ENCODE data around the gene PTGES.

The PTGES gene

GRCh38 chr9:129726322-129727160, 26.3 kb downstream of the PTGES start:
- H3K4me3 ChIP-seq (ENCODE audit: low read depth, low read length) = no peak overlapping the region
- TF ChIP-seq, protein P1, sequence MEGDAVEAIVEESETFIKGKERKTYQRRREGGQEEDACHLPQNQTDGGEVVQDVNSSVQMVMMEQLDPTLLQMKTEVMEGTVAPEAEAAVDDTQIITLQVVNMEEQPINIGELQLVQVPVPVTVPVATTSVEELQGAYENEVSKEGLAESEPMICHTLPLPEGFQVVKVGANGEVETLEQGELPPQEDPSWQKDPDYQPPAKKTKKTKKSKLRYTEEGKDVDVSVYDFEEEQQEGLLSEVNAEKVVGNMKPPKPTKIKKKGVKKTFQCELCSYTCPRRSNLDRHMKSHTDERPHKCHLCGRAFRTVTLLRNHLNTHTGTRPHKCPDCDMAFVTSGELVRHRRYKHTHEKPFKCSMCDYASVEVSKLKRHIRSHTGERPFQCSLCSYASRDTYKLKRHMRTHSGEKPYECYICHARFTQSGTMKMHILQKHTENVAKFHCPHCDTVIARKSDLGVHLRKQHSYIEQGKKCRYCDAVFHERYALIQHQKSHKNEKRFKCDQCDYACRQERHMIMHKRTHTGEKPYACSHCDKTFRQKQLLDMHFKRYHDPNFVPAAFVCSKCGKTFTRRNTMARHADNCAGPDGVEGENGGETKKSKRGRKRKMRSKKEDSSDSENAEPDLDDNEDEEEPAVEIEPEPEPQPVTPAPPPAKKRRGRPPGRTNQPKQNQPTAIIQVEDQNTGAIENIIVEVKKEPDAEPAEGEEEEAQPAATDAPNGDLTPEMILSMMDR (IDR thresholded peaks at IDR 0.05; ENCODE audit: low read depth, low read length) = peak; percentile 99
- in situ Hi-C loops (cut with HindIII; ENCODE audit: low sequenced_read_pairs) = no loop called here
- peak; percentile 72 for DNase-seq (ENCODE audit: low read depth, low spot score)

DNA sequence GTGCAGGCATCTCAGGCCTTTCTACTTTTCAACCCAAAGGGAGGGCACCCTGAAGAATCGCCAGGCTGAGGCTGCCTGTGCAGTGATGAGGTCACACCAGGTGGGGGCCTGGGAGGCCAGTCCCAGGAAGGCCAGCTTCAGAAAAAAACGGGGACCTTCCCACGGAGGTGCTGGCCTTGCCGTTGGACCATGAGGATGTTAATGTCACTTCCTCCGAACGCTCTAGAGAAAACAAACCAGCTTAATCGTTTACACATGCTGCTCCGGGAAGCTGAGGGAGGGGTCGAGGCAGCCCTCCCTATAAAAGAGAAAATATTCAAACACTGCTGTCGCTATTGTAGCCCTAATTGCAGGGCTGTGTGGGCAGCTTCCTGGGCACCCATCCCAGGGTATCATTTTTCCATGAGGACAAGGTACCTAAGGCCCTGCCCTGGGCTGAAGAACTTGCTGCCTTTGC, 27.0 kb downstream of the PTGES start:
- in situ Hi-C loops (cut with HindIII; ENCODE audit: low sequenced_read_pairs) = no loop called here
- DNase-seq (ENCODE audit: low read depth, low spot score) = no peak

DNA sequence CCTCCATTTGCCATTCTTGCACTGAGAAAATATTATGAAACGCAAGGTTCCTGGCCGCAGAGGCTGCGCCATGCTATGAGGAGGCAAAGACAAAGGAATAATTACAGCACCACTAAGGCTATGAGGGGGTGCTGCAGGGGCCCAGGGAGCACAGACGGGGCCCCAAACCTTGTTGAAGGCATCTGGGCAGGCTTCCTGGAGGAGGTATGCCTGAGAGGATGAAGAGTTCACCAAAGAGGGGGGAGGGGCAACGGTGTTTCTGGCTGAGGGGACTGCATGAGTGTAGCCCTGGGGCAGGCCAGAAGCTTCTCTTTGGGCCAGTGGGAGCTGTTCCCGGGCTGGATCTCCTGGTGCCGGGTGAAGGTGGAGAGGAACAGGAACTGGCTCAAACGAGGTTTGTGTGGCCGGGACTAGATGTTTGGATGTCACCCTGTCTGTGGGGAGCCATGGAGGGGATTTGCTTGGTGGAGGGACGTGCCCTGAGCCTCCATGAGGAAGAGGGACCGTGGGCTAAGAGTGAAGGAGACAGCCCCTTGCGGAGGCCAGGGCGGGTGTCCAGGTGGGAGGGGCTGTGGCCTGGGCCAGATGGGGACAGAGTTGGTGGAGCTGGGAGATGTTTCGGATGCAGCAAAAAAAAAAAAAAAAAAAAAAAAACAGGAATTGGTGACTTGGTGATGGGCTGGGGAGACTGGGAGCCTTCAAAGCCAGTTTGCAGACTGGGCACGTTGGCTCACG, 28.2 kb downstream of the PTGES start:
- no peak for DNase-seq (ENCODE audit: low read depth, low spot score)
- in situ Hi-C loops (cut with HindIII; ENCODE audit: low sequenced_read_pairs) = no loop called here
- TF ChIP-seq, protein P1 (IDR thresholded peaks at IDR 0.05; ENCODE audit: low read depth, low read length) = no peak
- H3K4me3 ChIP-seq (ENCODE audit: low read depth, low read length) = no peak overlapping the region

More for the DNA sequence above, 27.0 kb downstream of the PTGES start:
- H3K4me3 ChIP-seq (ENCODE audit: low read depth, low read length) = no peak overlapping the region
- TF ChIP-seq, protein P1 (IDR thresholded peaks at IDR 0.05; ENCODE audit: low read depth, low read length) = no peak

GRCh38 chr9:129722913-129723312, 29.9 kb downstream of the PTGES start:
- TF ChIP-seq, protein P1 (IDR thresholded peaks at IDR 0.05; ENCODE audit: low read depth, low read length) = no peak
- in situ Hi-C loops (cut with HindIII; ENCODE audit: low sequenced_read_pairs) = no loop called here
- no peak overlapping the region for H3K4me3 ChIP-seq (ENCODE audit: low read depth, low read length)
- DNase-seq (ENCODE audit: low read depth, low spot score) = no peak

DNA sequence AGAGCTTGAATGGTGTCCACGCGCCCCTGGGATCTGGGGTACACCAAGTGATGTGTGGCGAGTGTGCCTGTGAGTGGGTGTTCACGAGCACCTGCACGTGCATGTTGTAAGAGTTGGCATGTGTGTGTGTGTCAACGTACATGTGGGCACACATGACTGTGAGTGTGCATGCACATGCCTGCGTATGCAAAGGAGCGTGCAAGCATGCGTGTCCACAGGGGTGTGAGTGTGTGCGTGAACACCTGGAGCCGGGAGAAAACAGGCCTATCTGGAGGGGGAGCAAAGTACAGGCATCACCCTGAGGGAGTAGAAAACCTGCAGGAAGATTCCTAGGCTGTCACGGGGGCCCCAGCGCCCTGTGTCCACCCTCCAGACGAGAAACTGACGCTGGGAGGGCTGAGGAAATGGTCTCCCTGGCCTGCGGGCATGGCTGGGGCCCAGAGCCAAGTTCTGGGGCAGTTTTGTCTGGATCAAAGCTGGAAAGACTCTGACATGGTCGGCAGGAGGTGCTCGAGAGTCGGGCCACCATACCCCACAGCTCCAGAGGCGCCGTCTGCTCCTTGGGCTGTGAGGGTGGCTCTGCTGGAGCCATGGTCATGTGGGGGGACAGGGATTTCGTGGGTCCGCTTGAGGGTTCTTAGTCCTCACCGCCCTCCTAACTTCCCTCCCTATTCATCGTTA, 31.8 kb downstream of the PTGES start:
- H3K4me3 ChIP-seq (ENCODE audit: low read depth, low read length) = no peak overlapping the region
- TF ChIP-seq, protein P1 (IDR thresholded peaks at IDR 0.05; ENCODE audit: low read depth, low read length) = no peak
- in situ Hi-C loops (cut with HindIII; ENCODE audit: low sequenced_read_pairs) = no loop called here
- no peak for DNase-seq (ENCODE audit: low read depth, low spot score)

DNA sequence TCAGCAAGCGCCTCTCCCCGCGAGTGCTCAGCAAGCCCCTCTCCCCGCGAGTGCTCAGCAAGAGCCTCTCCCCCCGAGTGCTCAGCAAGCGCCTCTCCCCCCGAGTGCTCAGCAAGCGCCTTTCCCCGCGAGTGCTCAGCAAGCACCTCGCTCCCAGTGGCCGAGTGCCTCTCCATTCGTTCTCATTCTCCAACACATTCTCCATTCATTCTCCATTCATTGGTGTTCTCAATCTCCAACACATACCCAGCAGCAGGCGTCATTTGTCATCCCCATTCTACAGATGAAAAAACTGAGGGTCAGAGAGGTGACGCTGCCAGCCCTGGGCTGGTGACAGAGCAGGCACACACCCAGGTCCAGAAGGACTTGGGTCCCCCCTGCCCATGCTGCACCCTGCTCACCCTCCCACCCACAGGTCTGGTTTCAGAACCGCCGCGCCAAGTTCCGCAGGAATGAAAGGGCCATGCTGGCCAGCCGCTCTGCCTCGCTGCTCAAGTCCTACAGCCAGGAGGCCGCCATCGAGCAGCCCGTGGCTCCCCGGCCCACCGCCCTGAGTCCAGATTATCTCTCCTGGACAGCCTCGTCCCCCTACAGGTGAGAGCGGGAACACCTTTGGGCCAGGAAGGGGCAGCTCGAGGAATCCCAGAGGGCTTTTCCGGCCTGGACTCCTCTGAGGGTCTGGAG, 32.5 kb downstream of the PTGES start:
- in situ Hi-C loops (cut with HindIII; ENCODE audit: low sequenced_read_pairs) = no loop called here
- no peak for DNase-seq (ENCODE audit: low read depth, low spot score)
- no peak overlapping the region for H3K4me3 ChIP-seq (ENCODE audit: low read depth, low read length)
- TF ChIP-seq, protein P1 (IDR thresholded peaks at IDR 0.05; ENCODE audit: low read depth, low read length) = peak; percentile 38

All from astrocyte of the spinal cord (primary cell).